HCT116 (cell line): ENCODE data around the gene MEIS2. TPM values are rescaled to one million over a fixed set of nuclear protein-coding genes. Genes with fewer than 3 reads are reported as not detected.

Source experiments
- ATAC-seq: fragments of 200-7000 bp; cut with Tn5 transposase; 2 replicates; pipeline ENCODE4 v1.9.1; 2020; ENCODE audit warnings: mild to moderate bottlenecking, moderate library complexity
- BruUV-seq: library from RNA; stranded (reverse); fragments of 400-500 nt; replicated peaks from 2 replicates; lab custom pipeline; 2021; lab: Mats Ljungman, UMichigan
- CTCF ChIA-PET: fragments of 300-600 bp; sonication (Branson Sonifier 250); formaldehyde crosslinking; loops from one replicate; lab custom pipeline; 2021; ENCODE audit warnings: antibody characterized with exemption; lab: Charles Lee
- POLR2A ChIA-PET: fragments of 300-600, 350-600 bp; sonication (Branson Sonifier 250); formaldehyde crosslinking; loops from one replicate; lab custom pipeline; 2021; ENCODE audit warnings: antibody characterized with exemption; lab: Charles Lee
- RAD21 ChIA-PET, 2 experiments: fragments of 300-600 bp; sonication (Branson Sonifier 250); formaldehyde crosslinking; loops; one replicate each; lab custom pipeline; 2023; ENCODE audit warnings: low total read pairs in 2 of 2; ENCODE audit not compliant: uncharacterized antibody in 2 of 2, unreplicated experiment in 2 of 2, low non-redundant PET in 1 of 2; lab: Charles Lee
- DNase-seq: peaks from one replicate; pipeline ENCODE4 v3.0.0-alpha.2; 2010; ENCODE audit warnings: low read depth, low spot score
- H2AFZ ChIP-seq: fragments of 200-600 bp; shearing (Covaris generic), sonication (generic); 2 replicates; pipeline ENCODE4 v1.6.1; 2017; ENCODE audit warnings: low read depth, mixed run types, mixed read lengths, antibody characterized with exemption, low read length; ENCODE audit not compliant: poor library complexity, severe bottlenecking
- H3K27ac ChIP-seq: 2 replicates; pipeline ENCODE4 v1.5.1; 2012; ENCODE audit warnings: low read depth, low read length
- H3K27me3 ChIP-seq: fragments of 200-600 bp; sonication (generic); 2 replicates; pipeline ENCODE4 v1.6.1; 2016; ENCODE audit warnings: mixed run types, low read length, mixed read lengths; ENCODE audit not compliant: insufficient read depth
- H3K36me3 ChIP-seq, 2 experiments: fragments of 200-500 bp in 1 of 2; fragments of 200-600 bp in 1 of 2; sonication (Bioruptor generic) in 1 of 2; sonication (generic) in 1 of 2; 2 replicates each; pipeline versions ENCODE4 v1.5.1 to v1.6.1; 2014 to 2016; ENCODE audit warnings: low read length in 2 of 2, inconsistent platforms in 1 of 2, mixed read lengths in 1 of 2, mixed run types in 1 of 2; ENCODE audit not compliant: insufficient read depth in 2 of 2, control insufficient read depth in 1 of 2
- H3K4me1 ChIP-seq, 2 experiments: fragments of 200-600 bp in 1 of 2; sonication (generic) in 1 of 2; 2 replicates each; pipeline versions ENCODE4 v1.5.1 to v1.6.1; 2012 to 2017; ENCODE audit warnings: low read length in 2 of 2, inconsistent platforms in 1 of 2, mild to moderate bottlenecking in 1 of 2, mixed read lengths in 1 of 2, mixed run types in 1 of 2, moderate library complexity in 1 of 2; ENCODE audit not compliant: insufficient read depth in 2 of 2, control insufficient read depth in 1 of 2
- H3K4me2 ChIP-seq: fragments of 200-600 bp; sonication (generic); 2 replicates; pipeline ENCODE4 v1.6.1; 2017; ENCODE audit warnings: mixed run types, low read length, mixed read lengths
- H3K4me3 ChIP-seq, 2 experiments: fragments of 200-600 bp in 1 of 2; sonication (generic) in 1 of 2; replicated peaks in 1 of 2; 2 replicates each; pipeline ENCODE4 v1.5.1; 2011 to 2016; ENCODE audit warnings: low read length in 2 of 2, control low read depth in 1 of 2, low read depth in 1 of 2, mild to moderate bottlenecking in 1 of 2, mixed read lengths in 1 of 2, mixed run types in 1 of 2
- H3K79me2 ChIP-seq: fragments of 200-600 bp; sonication (generic); 2 replicates; pipeline ENCODE4 v1.6.1; 2017; ENCODE audit warnings: mild to moderate bottlenecking, mixed run types, low read length, moderate library complexity, mixed read lengths; ENCODE audit not compliant: insufficient read depth
- H3K9ac ChIP-seq: fragments of 200-600 bp; sonication (generic); 2 replicates; pipeline ENCODE4 v1.6.1; 2016; ENCODE audit warnings: low read length, mixed read lengths
- H3K9me2 ChIP-seq: fragments of 200-600 bp; sonication (generic), shearing (Covaris generic); 2 replicates; pipeline ENCODE4 v1.6.1; 2017; ENCODE audit warnings: mixed run types, mild to moderate bottlenecking, moderate library complexity; ENCODE audit not compliant: insufficient read depth
- H3K9me3 ChIP-seq, 2 experiments: fragments of 200-500 bp in 1 of 2; fragments of 200-600 bp in 1 of 2; sonication (Bioruptor generic) in 1 of 2; sonication (generic) in 1 of 2; 2 replicates each; pipeline ENCODE4 v1.6.1; 2014 to 2017; ENCODE audit warnings: low read length in 2 of 2, mixed read lengths in 2 of 2, inconsistent platforms in 1 of 2, low read depth in 1 of 2, mild to moderate bottlenecking in 1 of 2, mixed run types in 1 of 2, moderate library complexity in 1 of 2; ENCODE audit not compliant: control insufficient read depth in 1 of 2, insufficient read depth in 1 of 2
- H4K20me1 ChIP-seq: fragments of 200-600 bp; sonication (generic), shearing (Covaris generic); 2 replicates; pipeline ENCODE4 v1.6.1; 2017; ENCODE audit warnings: mixed run types, mild to moderate bottlenecking, moderate library complexity; ENCODE audit not compliant: insufficient read depth
- CBX3 ChIP-seq: IDR thresholded peaks from 2 replicates; pipeline ENCODE4 v1.6.1; 2012; ENCODE audit warnings: low read depth
- CEBPB ChIP-seq: IDR thresholded peaks from 2 replicates; pipeline ENCODE4 v1.6.1; 2012; ENCODE audit warnings: low read depth
- EGR1 ChIP-seq: IDR thresholded peaks from 2 replicates; pipeline ENCODE4 v1.6.1; 2012; ENCODE audit warnings: low read depth
- ELF1 ChIP-seq: IDR thresholded peaks from 2 replicates; pipeline ENCODE4 v1.6.1; 2012; ENCODE audit warnings: low read depth, borderline replicate concordance
- EZH2 ChIP-seq: fragments of 200-600 bp; sonication (generic); IDR thresholded peaks from 2 replicates; pipeline ENCODE4 v1.6.1; 2017; ENCODE audit warnings: antibody characterized with exemption, mixed run types
- EZH2phosphoT487 ChIP-seq: fragments of 200-600 bp; IDR thresholded peaks from 2 replicates; pipeline ENCODE4 v1.6.1; 2018; ENCODE audit warnings: antibody characterized with exemption, borderline replicate concordance
- FOSL1 ChIP-seq: IDR thresholded peaks from 2 replicates; pipeline ENCODE4 v1.6.1; 2012; ENCODE audit warnings: low read depth
- JUND ChIP-seq: IDR thresholded peaks from 2 replicates; pipeline ENCODE4 v1.6.1; 2012
- POLR2A ChIP-seq: IDR thresholded peaks from 2 replicates; pipeline ENCODE4 v1.7.0; 2011; ENCODE audit warnings: borderline replicate concordance; ENCODE audit not compliant: insufficient read depth, insufficient read length; ENCODE audit errors: extremely low read depth
- POLR2AphosphoS5 ChIP-seq: IDR thresholded peaks from 2 replicates; pipeline ENCODE4 v1.6.1; 2011; ENCODE audit warnings: mild to moderate bottlenecking, low read depth, low read length, moderate library complexity
- RAD21 ChIP-seq: IDR thresholded peaks from 2 replicates; pipeline ENCODE4 v1.6.1; 2012; ENCODE audit warnings: low read depth, mild to moderate bottlenecking
- SIN3A ChIP-seq: IDR thresholded peaks from 2 replicates; pipeline ENCODE4 v1.6.1; 2012; ENCODE audit warnings: low read depth
- SP1 ChIP-seq: IDR thresholded peaks from 2 replicates; pipeline ENCODE4 v1.6.1; 2012; ENCODE audit warnings: low read depth
- SRF ChIP-seq: IDR thresholded peaks from 2 replicates; pipeline ENCODE4 v1.6.1; 2012; ENCODE audit warnings: low read depth
- TCF7L2 ChIP-seq: IDR thresholded peaks from 2 replicates; pipeline ENCODE4 v1.7.0; 2011; ENCODE audit warnings: borderline replicate concordance, inconsistent platforms; ENCODE audit not compliant: insufficient read depth, insufficient read length; ENCODE audit errors: extremely low read depth
- YY1 ChIP-seq: IDR thresholded peaks from 2 replicates; pipeline ENCODE4 v1.6.1; 2011; ENCODE audit warnings: low read length, low read depth, moderate library complexity, mild to moderate bottlenecking; ENCODE audit not compliant: insufficient replicate concordance; ENCODE audit errors: extremely low read depth
- ZFX ChIP-seq: fragments of 450-650 bp; IDR thresholded peaks from 2 replicates; pipeline ENCODE4 v1.6.1; 2017
- ZNF274 ChIP-seq: fragments of 200-500 bp; sonication (Bioruptor generic); IDR thresholded peaks from 2 replicates; pipeline ENCODE4 v1.6.1; 2014; ENCODE audit warnings: mild to moderate bottlenecking, low read depth, low read length, inconsistent platforms
- intact Hi-C: fragments of 100-400 bp; cut with micrococcal nuclease; formaldehyde crosslinking; loops from 2 replicates; pipeline ENCODE4 v1.10.0; 2022
- total RNA-seq: library from RNA; stranded (reverse); gene quantifications from one replicate; pipeline ENCODE4 v1.2.1, GENCODE V29; 2021; ENCODE audit not compliant: unreplicated experiment
- TF ChIP-seq, protein P1 (sequence below): IDR thresholded peaks from 2 replicates; pipeline ENCODE4 v1.6.1; 2012; ENCODE audit warnings: low read depth
- TF ChIP-seq, protein P2 (sequence below): IDR thresholded peaks from 2 replicates; pipeline ENCODE4 v1.6.1; 2012

Gene MEIS2
- total RNA-seq, 1 experiment from 2014 or later: 11.5 TPM

DNA sequence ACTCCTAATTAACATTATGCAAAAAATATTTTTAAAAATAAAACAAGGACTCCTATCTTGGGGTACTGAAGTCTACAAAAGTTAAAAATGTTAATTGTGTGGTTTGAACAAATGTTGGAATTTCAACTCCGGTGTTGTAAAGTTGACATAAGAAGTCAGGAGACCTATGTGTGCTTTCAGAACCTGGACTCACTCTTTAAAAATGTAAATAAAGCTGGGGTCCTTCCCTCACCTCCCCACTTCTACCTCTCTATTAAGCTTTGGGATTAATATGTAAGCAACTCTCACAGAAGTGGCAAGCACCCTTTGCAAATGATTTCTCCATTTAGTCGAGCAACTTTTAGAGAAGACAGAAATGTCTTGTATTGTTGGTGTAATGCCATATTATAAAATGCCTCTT lies 11.9 kb downstream of the MEIS2 start:
- TF ChIP-seq YY1 (no peak), ELF1 (no peak), JUND (no peak), EGR1 (no peak), SRF (no peak), SP1 (no peak), POLR2A (no peak), FOSL1 (no peak), ZNF274 (no peak), EZH2phosphoT487 (no peak), CBX3 (no peak), CEBPB (no peak), ZFX (no peak), POLR2AphosphoS5 (no peak), RAD21 (no peak), EZH2 (no peak), TCF7L2 (no peak), SIN3A (no peak)
- TF ChIP-seq, protein P1, sequence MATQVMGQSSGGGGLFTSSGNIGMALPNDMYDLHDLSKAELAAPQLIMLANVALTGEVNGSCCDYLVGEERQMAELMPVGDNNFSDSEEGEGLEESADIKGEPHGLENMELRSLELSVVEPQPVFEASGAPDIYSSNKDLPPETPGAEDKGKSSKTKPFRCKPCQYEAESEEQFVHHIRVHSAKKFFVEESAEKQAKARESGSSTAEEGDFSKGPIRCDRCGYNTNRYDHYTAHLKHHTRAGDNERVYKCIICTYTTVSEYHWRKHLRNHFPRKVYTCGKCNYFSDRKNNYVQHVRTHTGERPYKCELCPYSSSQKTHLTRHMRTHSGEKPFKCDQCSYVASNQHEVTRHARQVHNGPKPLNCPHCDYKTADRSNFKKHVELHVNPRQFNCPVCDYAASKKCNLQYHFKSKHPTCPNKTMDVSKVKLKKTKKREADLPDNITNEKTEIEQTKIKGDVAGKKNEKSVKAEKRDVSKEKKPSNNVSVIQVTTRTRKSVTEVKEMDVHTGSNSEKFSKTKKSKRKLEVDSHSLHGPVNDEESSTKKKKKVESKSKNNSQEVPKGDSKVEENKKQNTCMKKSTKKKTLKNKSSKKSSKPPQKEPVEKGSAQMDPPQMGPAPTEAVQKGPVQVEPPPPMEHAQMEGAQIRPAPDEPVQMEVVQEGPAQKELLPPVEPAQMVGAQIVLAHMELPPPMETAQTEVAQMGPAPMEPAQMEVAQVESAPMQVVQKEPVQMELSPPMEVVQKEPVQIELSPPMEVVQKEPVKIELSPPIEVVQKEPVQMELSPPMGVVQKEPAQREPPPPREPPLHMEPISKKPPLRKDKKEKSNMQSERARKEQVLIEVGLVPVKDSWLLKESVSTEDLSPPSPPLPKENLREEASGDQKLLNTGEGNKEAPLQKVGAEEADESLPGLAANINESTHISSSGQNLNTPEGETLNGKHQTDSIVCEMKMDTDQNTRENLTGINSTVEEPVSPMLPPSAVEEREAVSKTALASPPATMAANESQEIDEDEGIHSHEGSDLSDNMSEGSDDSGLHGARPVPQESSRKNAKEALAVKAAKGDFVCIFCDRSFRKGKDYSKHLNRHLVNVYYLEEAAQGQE: no peak
- TF ChIP-seq, protein P2, sequence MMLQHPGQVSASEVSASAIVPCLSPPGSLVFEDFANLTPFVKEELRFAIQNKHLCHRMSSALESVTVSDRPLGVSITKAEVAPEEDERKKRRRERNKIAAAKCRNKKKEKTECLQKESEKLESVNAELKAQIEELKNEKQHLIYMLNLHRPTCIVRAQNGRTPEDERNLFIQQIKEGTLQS: no peak
- Histone ChIP-seq H4K20me1 (no peaks in the 10 kb centered on the region), H3K9me2 (no peaks in the 10 kb centered on the region), H3K27me3 (no peaks in the 10 kb centered on the region), H3K4me1 (no peaks in the 10 kb centered on the region), H3K9me3 (no peaks in the 10 kb centered on the region), H3K4me3 (no peak overlapping the region), H3K79me2 (no peaks in the 10 kb centered on the region; the same call in 1 of the 2 replicates), H3K36me3 (peaks cover 5 to 8% of the 10 kb centered on the region in 2 experiments; a peak in 3 of 4 replicates), H3K27ac (no peak overlapping the region), H3K9ac (no peak overlapping the region), H3K4me2 (no peak overlapping the region), H2AFZ (no peak overlapping the region)
- RAD21 ChIA-PET: no interaction called here
- CTCF ChIA-PET: no interaction called here
- ATAC-seq (no peak), DNase-seq (no peak)
- POLR2A ChIA-PET: no interaction called here
- BruUV-seq: no TSS peak
- intact Hi-C loops: no loop called here
